Retinal pigment epithelial cell (primary cell): ENCODE results near the gene CMTM3.

Experiments
- DNase-seq: peaks from one replicate; pipeline ENCODE4 v3.0.0-alpha.2; 2010; ENCODE audit warnings: low read depth
- H3K4me3 ChIP-seq: 2 replicates; pipeline ENCODE4 v1.5.1; 2011; ENCODE audit warnings: mild to moderate bottlenecking, low read length, control low read depth, moderate library complexity
- TF ChIP-seq, protein P1 (sequence below): conservative IDR thresholded peaks from 2 replicates; pipeline ENCODE4 v1.5.1; 2011; ENCODE audit warnings: low read depth, low read length, control low read depth, inconsistent platforms

CMTM3 gene

DNA sequence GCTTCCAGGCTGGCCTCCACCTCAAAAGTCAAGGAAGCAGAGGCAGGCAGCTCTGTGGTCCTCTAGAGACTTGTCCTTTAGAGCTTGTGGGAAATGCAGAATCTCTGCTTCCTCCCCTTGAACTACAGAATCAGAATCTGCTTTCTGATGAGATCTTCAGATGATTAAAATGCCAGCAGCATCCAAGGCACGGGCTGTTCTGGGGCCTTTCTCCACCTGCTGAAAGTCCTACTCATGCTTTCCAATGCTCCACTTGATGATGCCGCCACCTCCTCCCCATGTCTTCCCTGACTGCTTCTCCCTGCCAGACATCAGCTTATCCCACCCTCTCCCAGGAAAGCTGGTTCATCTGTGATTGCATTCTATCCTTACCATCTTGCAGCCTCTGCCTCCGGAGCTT is 33.3 kb downstream of the CMTM3 start:
- TF ChIP-seq, protein P1, sequence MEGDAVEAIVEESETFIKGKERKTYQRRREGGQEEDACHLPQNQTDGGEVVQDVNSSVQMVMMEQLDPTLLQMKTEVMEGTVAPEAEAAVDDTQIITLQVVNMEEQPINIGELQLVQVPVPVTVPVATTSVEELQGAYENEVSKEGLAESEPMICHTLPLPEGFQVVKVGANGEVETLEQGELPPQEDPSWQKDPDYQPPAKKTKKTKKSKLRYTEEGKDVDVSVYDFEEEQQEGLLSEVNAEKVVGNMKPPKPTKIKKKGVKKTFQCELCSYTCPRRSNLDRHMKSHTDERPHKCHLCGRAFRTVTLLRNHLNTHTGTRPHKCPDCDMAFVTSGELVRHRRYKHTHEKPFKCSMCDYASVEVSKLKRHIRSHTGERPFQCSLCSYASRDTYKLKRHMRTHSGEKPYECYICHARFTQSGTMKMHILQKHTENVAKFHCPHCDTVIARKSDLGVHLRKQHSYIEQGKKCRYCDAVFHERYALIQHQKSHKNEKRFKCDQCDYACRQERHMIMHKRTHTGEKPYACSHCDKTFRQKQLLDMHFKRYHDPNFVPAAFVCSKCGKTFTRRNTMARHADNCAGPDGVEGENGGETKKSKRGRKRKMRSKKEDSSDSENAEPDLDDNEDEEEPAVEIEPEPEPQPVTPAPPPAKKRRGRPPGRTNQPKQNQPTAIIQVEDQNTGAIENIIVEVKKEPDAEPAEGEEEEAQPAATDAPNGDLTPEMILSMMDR: no peak
- no peak overlapping the region for H3K4me3 ChIP-seq

DNA sequence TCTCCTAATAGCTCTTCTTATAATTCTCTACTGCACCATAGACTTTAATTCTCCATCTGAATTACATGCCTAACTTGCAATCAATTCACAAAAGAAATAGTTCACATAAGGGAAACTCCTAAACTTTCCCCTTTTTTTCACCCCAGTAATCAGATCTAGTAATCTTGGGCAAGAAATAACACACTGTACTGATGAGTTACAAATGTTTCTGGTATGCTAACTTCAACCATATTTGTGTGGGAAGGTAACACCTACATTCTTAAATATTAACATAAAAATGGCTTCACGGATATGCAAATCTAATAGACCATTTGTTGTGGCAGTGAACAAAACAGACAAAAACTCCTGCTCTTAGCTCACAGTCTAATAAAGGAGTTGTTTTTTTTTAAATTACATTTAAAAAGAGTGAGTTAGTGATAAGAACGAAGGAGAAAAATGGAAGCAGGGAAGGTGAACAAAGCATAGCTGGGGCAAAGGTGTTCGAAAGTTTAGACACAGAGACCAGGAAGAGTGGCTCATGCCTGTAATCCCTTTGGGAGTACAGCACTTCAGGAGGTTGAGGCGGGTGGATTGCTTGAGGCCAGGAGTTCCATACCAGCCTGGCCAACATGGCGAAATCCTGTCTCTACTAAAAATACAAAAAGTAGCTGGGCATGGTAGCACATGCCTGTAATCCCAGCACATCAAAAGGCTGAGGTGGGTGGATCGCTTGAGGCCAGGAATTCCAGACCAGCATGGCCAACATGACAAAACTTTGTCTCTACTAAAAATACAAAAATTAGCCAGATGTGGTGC is 34.8 kb downstream of the CMTM3 start:
- no peak for DNase-seq
- H3K4me3 ChIP-seq: no peak overlapping the region
- TF ChIP-seq, protein P1: no peak

More for the DNA sequence above, 33.3 kb downstream of the CMTM3 start:
- no peak for DNase-seq

DNA sequence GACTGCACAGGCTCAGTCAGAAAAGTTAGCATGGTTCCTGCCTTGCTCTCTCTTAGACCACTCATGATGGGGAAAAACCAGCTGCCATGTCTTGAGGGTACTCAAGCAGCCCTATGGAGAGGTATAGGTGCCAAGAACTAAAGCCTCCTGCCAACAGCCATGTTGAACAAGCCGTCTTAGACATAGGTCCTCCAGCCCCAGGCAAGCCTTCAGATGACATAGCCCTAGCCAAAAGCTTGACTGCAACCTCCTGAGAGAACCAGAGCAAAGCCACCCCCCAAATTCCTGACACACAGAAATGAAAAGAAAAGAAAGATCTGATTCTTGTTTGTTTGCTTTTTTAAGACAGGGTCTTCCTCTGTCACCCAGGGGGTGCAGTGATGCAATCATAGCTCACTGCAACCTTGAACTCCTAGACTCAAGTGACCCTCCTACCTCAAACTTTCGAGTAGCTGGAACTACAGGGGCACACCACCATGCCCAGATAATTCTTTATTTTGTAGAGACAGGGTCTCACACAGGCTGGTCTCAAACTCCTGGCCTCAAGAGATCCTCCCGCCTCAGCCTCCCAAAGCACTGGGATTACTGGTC is 36.3 kb downstream of the CMTM3 start:
- TF ChIP-seq, protein P1: no peak
- DNase-seq: no peak

DNA sequence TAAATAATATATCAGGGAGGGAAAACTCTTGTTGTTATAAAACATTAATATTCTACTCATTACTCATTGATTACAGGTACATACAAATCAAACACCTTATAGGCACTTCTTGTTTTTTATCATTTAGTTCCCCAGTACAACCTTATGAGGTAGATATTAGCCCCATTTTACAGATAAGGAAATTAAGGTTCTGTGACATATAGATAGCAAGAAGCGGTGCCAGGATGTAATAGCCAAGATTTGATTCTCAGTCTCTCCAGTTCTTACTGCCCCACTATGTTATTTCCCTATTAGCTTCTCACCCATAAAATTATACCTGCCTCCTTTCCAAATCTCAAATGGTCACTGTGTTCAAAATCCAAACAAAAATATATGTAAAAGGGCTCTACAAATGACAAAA is 36.9 kb downstream of the CMTM3 start:
- TF ChIP-seq, protein P1: no peak
- DNase-seq: no peak

More for the DNA sequence above, 36.3 kb downstream of the CMTM3 start:
- no peak overlapping the region for H3K4me3 ChIP-seq

DNA sequence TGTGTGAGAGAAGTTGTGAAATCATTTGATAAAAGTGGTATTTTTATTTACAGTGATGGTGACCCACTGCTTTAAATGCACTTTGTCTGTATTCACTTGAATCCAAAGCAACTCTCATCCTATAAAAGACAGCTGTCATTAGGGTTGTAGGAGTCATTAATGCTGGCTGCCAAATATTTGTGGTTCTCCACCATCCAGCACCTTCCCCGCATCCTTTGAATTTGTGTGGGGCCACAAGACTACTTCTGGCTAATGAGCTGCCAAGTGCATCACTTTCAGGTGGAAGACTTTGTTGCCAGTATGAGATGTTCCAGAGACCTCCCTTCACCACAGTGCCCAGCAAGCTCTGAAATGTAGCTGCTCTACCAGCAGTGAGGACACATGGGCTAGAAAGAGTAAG is 43.4 kb downstream of the CMTM3 start:
- TF ChIP-seq, protein P1: no peak
- H3K4me3 ChIP-seq: no peak overlapping the region
- DNase-seq: no peak

More for the DNA sequence above, 36.9 kb downstream of the CMTM3 start:
- H3K4me3 ChIP-seq: no peak overlapping the region

DNA sequence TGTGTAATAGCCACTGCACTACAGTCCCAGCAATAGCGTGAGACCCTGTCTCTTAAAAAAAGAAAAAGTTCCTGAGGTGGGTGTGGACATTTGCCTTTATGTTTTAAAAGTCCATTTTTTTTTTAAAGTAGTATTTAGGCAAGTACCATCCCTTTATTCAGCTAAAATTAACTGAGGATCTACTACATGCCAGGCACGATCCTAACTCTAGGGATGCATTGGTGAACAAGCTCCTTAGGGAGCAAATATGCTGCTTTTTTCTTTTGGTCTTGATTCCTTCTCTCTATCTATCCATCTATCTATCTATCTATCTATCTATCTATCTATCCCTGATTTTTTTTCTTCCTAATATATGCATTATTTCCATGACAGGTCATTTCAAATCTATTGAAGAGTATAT is 44.7 kb downstream of the CMTM3 start:
- TF ChIP-seq, protein P1: no peak
- no peak for DNase-seq
- H3K4me3 ChIP-seq: no peak overlapping the region
